OCI-LY1 (cell line): ENCODE data around the gene TACSTD2.
"Not testable (repeated sequence)": the region's sequence is repeated elsewhere in the genome, so short reads cannot be mapped to it uniquely, and the experiment has no call there.

Experiments
- EZH2 ChIP-seq: fragments of 200-600 bp; sonication (generic), shearing (Covaris generic); IDR thresholded peaks from 2 replicates; pipeline ENCODE4 v1.8.0; 2017; ENCODE audit warnings: borderline replicate concordance, mixed run types, mild to moderate bottlenecking, antibody characterized with exemption, low read length, moderate library complexity, mixed read lengths
- TF ChIP-seq, protein P1 (sequence below): fragments of 200-600 bp; sonication (generic), shearing (Covaris generic); IDR thresholded peaks from 2 replicates; pipeline ENCODE4 v1.5.1; 2017; ENCODE audit warnings: mild to moderate bottlenecking, antibody characterized with exemption, low read length, moderate library complexity, mixed read lengths

DNA sequence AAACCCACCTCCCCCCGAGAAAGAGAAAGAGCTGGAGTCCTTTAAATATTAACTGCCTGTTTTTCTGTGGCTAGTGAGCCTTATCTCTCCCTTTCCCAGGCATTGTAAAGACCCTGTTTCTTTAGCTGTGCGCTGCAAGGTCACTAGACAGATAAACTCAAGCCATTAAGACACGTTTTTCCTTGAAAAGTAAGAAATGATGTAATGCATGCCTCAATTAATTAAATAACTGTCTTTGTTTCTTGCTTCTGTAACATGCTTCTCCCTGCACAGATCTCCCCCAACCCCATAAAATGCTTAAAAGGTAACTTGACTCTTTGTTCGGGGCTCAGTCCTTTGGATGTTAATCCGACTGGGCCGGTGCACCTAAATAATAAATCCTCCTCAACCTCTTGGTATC lies 27.8 kb downstream of the TACSTD2 start:
- TF ChIP-seq, protein P1, sequence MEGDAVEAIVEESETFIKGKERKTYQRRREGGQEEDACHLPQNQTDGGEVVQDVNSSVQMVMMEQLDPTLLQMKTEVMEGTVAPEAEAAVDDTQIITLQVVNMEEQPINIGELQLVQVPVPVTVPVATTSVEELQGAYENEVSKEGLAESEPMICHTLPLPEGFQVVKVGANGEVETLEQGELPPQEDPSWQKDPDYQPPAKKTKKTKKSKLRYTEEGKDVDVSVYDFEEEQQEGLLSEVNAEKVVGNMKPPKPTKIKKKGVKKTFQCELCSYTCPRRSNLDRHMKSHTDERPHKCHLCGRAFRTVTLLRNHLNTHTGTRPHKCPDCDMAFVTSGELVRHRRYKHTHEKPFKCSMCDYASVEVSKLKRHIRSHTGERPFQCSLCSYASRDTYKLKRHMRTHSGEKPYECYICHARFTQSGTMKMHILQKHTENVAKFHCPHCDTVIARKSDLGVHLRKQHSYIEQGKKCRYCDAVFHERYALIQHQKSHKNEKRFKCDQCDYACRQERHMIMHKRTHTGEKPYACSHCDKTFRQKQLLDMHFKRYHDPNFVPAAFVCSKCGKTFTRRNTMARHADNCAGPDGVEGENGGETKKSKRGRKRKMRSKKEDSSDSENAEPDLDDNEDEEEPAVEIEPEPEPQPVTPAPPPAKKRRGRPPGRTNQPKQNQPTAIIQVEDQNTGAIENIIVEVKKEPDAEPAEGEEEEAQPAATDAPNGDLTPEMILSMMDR = not testable (repeated sequence)
- not testable (repeated sequence) for TF ChIP-seq EZH2
